DMS53 (cell line): ENCODE data around the gene NINJ1.
"Not testable (repeated sequence)": the region's sequence is repeated elsewhere in the genome, so short reads cannot be mapped to it uniquely, and the experiment has no call there.

Experiments used
- DNase-seq: peaks from one replicate; lab custom pipeline; 2025; lab: John Stamatoyannopoulos, UW

Gene NINJ1

DNA sequence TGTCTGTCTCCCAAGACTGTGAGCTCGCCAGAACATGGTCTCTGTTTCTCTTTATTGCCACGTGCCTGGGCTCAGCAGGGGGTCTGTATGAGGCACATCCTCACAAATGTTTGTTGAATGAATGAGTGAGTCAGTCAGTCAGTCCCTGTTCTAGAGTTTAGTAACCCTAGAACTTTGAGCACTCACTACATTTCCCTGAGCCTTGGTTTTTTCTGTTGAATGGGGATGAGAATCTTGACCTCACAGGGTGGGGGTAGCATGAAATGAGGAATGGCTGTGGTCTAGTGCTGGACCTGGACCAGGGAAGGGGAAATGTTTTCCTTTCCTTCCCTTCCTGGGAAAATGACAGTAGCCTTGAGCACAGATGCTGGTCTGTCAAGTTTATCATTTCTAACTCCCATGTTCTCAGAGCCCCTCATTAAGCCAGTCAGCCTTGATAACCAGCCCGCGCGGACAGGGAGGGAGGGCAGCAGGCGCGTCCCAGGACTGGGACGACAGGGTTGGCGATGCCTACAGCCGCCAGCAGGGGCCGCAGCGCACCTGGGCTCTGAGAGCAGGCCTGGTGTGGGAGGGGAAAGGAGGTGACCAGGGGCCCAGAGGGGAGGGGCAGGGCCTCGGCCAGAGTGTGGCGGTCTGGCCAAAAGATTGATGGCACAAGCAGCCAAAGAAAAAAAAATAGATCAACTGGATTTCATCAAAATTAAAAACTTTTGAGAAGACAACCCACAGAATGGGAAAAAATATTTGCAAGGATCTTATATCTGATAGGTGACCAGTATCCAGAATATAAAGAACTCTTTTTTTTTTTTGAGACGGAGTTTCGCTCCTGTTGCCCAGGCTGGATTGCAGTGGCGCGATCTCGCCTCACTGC, 25.8 kb upstream of the NINJ1 start:
- DNase-seq: peak; percentile 86

DNA sequence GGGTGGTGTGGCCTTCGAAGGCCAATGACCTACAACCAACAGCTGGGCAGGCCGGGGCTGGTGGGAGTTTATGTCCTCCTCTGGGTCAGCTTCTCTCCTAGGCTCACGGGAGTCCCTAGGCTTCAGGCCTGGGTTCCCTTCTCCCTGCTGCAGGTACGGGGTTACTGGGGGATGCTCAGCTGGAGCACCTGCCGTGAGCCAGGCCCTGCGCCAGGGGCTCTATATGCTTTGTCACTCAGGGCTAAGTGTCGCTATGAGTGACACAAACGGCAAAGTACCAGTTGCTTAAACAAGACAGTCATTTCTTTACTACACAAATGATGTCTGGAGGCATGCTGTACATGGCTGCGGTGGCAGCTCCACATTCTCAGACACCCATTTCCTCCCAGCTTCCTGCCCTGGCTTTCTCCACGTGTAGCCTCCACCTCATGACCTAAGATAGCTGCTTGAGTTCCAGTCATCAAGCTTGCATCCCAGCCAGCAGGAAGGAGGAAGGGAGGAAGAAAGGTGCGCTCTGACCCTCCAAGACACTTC, 22.5 kb upstream of the NINJ1 start:
- DNase-seq: no peak

DNA sequence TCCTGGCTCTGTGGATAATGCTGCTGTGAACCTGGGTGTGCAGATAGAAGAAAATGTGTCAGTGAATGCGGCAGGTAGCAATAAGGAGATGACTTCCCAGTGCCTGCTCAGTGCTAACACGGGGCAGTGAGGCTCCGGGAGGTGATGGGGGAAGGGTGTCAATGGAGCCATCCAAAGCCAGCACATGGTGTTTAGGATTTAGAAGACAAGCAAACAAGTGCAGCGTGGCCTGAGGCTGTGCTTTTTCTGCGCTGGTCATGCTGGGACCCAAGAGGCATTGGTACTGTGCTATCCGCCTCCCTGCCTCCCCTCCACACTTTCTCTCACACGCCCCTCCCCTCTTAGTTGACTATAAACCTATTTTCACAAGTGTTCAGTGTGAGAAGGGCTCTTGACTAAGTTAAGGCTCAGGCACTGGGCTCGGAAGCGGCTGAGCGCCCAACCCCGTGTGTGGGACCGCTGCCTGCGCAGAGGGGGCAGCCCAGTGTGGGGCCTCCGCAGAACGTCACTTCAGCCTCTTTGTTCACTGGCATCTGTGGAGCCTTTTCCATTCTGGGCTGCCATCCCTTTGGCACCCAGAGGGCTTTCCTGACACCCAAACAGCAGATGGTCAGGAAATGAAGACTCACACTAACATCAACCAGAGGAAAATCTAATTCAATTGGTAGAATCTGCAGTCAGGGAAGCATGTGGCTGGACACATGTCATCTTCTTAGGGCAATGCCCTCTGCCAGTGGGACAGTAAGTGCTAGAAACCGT, 21.8 kb upstream of the NINJ1 start:
- no peak for DNase-seq

DNA sequence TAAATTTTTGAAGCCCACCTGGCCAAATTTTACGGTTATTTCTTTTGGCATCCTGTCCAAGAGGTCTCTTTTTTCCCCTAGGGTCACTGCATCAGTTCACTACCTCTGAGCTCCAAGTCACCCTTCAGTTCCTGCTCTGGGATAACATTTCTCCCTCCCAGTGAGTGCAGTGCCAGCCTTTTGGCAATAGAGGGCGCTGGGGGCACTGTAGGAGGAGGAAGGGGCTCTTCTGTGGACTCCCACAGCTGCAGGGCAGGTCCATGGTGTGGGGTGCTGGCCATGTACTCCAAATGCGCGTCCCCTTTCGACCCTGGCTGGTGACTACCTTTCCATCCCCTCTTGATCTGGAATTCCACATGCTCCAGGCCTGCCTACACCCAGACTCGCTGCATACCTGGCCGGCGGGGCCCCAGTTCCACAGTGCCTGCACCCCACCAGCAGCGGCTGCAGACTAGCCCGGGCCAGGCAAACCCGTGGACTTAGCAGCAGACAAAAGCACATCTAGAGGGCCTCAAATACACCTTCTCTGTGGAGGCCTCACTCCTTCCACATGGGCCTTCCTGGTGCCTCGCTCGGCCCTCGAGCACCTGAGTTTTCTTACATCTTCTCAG, 20.3 kb upstream of the NINJ1 start:
- DNase-seq: peak; percentile 62

DNA sequence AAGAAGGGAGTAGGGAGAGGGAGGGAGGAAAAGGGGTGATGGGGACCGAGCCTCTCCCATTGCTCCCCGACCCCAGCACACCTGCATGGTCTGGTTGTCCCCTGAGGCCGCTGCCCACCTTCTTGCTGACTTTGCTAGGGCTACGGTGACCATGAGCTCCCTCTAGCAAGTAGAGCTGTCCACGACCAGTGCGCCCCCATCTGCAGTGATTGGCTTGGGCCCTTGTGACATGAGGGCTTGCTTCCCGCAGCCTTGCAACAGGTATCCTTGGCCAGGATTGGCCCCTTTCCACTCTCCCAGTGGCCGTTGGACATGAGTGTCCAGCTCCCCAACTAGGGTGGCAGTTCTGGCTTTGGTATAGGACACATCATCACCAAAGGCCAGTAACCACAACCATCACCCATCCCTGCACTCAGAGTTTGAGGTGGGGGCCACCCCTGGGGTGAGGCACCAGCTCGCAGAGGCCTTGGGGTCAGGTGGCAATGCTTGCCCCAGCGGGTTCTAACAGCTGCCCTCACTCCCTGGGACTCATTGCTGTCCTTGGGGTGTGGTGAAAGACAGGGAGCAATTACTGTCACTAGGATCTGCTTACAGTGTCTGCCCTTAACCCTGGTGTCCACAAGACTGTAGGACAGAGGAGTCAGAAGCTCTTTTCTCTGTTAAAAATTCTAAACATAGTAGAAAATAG, 17.2 kb upstream of the NINJ1 start:
- no peak for DNase-seq

DNA sequence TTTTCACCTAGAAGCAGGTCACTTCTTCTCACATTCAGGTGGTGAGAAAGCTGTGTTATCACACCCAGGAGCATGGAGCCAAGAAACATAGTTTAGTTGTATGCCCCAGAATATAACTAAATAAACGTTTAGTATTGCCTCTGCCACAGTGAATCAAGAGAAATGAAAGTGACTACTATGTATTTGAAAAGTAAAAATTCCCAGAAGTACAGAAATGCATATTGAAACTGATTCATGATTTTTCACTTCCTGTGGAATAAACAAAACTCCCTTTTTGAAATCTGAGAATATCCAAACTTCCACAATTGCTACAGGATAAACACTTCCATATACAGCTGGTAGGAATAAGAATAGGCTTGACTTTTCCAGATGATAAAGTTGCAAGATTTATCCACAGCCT, 15.3 kb upstream of the NINJ1 start:
- DNase-seq: no peak

DNA sequence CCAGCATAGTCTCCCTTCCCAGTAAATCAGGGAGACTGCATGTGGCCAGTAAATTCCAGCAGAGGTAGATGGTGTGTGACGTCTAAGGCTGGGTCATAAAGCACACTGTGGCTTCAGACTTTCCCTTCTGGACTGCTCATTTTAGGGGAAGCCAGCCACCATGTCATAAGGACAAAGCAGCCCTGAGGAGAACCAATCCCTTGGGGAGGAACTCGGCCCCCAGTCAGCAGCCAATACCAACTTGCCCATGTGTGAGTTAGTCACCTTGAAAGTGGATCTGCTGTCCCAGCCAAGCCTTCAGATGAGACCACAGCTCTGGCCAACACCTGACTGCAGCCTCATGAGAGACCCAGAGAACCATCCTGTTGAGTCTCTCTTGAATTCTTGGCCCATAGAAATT, 14.7 kb upstream of the NINJ1 start:
- DNase-seq: no peak

DNA sequence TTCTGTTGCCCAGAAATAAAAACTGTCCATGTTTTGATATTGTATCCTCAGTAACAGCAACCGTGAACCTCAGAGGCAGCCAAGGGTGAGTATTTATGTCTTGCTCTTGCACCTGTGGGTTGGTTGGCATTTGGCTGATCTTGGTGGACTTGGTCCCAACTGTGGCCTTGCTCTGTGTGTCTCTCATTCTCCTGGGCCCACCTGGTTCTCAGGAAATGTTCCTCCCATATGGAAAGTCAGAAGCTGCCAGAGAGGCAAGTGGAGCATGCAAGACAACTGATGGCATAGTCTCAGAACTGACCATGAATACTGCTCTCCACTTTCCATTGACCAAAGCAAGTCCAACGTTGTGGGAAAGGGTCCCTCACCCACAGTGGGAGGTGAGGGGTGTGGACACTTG, 13.6 kb upstream of the NINJ1 start:
- no peak for DNase-seq

DNA sequence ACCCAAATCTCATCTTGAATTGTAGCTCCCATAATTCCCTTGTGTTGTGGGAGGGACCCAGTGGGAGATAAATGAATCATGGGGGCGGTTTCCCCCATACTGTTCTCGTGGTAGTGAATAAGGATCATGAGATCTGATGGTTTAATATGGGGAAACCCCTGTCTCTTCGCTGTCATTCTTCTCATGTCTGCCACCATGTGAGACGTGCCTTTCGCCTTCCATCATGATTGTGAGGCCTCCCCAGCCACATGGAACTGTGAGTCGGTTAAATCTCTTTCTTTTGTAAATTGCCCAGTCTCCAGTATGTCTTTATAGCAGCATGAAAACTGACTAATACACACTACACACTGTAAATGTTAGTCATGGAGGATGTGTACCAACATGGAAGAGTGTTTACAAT, 12.6 kb upstream of the NINJ1 start:
- DNase-seq: not testable (repeated sequence)

DNA sequence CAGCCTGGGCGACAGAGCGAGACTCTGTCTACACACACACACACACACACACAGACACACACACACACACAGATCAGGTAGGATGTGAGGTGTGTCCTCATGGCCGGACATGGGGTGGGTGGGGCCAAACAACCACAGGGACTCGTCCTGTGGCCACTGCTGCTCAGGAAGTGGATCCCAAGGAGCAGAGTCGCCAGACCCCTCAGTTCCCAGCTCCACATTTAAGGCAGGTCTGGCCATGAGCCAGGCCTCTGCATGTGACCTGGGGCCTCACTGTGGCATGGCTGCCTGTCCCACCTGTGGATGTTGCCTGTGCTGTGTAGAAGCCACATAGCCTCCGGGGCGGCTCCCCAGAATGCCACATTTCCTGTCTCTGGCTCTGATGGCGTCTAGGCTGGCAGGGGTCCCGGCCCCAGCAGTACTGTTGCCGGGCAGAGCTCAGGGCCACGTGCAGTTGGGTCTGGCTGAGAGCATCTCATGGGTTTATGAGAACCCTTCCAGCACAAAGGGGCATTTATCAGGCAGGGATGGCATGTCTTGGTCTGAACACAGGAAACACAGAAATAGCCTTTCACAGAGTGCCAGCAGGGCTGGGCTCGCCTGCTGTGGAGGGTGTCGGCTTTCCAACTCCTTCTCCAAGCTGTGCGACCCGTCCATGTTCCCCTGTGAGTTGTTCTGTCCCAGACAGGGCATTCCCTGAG, 9.9 kb upstream of the NINJ1 start:
- no peak for DNase-seq

DNA sequence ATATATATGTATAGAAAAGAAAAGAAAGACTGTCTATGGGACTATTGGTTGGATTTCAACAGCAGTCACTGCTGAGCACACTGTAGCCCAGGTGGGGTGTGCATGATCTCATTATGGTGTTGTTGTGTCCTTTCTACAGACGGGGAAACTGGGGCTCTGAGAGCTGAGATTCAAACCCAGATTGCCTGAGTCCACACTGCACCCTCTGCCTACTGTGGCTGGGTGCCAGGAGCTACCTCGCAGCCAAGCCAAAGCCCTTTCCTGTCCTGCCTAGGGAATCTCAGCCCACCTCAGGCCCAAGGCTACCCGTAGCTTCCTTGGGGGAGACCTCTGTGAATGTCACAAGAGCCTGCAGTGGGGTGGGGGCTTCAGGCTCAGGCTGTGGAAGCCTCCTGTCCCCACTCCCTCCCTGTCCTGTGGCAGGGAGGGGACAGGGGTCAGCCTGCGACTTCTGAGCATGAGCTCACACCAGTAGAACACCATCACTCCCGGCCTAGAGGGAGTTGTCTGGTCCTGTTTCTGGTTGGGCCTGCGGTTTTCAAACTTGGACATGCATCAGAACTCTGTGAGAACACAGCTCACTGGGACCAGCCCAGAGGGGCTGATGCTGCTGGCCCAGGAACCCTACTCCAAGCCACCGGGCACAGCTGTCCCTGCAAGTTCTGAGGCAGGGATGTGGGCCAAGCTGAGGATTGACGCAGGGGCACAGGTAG, 7.9 kb upstream of the NINJ1 start:
- DNase-seq: no peak

DNA sequence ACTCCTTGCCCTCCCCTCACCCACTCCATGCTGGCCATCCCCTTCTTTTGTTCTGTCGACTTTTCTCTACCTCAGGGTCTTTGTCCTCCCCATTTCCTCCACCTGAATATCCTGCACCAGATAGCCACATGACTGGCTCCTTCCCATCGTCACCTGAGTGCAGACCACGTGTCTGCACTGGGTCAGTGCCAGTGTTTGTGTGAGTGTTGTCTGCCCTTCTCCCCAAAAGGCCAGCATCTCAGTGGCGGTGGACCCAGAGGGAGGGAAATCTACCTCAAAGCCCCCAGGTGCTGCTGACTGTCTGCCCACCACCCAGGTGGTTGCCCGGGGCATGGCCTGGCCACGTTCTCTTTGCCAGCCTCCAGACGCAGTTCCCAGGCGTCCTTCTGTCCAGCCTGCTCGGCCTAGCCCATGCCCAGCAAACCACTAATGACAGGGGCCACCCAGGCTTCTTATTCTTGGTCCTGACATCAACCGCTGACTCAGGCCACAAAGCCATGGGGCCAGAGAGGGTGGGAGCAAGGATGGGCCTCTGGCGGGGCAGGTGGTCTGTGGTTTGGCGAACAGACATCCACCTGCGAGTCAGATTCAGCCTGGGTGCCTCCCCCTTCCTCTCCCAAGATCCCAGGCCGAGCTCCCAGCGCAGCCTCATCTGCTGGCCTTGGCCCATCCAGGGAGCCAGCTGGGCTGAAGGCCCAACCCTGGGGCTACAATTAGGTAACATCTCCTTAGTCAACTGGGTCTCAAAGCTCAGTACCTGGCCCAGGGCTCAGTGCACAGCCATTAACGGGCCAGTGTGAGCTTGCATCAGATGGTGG, 5.5 kb upstream of the NINJ1 start:
- no peak for DNase-seq

DNA sequence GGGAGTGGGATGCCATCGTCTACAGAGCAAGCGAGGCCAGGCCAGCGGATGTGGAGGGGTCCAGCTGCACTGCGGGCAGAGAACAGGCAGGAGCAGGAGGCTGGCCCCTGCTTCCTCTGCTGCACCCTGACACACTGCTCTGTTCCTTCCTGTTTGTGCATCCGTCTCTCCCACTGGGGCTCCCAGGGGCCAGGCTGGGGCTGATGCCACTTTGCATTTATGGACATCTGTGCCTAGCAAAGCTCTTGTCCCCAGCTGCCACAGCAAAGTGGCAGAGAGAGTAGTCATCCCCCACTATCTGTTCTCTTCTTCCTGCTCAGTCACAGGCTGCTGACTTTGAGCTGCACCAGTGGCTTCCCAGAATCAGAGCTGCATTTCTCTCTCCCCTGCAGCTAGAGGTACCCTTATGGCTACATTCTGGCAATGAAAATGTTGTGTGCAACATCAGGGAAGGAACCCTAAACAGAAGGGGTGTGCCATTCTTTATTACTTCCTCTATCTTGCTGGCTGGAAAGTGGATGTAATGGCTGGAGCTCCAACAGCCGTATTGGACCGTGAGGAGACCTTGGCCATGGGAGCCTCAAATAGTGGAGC, 4.2 kb upstream of the NINJ1 start:
- DNase-seq: no peak

DNA sequence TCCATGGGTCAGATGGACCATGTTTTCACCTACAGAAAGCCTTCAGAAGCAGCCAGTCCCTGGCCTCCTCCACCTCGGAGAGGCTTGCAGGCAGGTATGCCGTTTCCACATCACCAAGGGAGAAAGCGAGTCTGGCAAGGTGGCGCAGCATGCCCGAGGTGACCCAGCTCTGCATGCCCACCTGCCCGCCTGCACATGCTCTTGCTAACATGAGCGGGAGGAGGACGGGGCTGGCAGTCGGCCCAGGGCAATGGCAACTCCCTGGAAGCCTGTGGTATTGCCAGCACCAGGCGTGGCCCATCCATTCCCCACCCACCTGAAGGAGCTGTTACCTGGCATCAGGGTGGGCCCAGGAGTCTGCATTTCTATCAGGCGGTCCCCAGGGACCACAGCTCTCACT, 3.3 kb upstream of the NINJ1 start:
- DNase-seq: no peak

DNA sequence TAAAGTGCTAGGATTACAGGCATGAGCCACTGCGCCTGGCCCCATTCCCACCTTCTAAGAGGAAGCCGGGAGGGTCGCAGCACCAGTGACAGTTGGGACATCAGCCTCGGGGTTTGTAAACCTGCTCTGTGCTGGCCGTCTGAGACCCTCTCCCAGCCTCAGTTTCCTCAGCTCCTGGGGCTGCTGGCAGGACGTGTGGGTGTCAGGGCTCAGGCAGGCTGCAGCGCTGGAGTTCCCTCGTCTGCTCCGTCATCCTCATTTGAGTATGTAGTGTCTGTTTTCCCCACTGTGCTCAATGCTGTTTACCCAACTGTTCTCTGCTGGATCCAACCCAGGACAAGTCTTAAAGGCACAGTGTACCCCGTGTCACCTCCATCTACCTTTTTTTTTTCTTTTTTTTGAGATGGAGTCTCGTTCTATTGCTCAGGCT, 2.0 kb upstream of the NINJ1 start:
- peak; percentile 63 for DNase-seq

DNA sequence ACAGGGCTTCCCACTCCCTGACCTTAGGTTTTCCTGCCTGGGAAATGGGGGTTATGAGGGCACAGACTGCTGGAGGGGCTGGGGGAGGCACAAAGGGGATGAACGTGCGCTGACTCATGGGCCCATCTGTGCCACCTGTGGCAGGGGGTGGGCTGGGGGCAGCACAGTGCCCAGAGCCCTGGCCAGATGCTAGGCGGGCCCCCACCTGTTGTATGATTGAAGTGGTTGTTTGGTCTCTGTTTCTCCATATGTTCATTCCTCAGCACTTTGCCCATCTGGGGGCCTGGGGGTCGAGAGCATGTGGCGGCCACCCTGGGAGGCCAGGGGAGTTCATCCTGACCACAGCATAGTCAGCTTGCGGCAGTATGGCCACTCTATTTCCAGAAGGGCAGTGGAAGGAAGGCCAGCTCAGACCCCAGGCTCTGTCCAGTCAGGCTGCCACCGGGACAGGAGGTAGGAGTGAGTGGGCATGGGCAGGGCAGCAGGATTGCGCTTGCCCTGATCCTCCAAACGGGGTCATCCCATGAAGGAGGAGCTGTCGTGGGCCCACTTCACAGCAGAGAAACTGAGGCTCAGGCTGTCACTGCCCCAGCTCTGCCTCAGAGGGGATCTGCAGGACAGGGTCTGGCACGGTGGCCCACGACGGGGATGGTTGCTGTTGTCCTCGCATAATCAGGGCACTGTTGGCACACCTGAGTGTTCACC, 841 bp upstream of the NINJ1 start:
- DNase-seq: no peak

DNA sequence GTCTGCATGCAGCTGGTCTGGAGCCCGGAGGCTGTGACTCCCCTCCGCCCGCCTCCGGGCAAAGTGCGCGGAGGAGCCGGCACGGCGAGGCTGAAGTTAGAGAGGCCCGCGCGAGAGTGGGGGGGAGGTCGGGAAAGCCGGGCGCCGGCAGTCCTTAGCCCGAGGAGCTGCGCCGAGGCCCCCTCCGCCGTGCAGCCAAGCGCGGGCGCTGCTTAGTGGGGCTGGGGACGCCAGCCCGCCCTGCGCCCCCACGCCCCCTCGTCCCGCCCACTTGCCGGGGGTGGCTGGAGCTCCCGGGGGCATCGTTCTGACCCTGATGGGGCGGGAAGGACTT, 403 bp downstream of the NINJ1 start:
- peak; percentile 82 for DNase-seq

DNA sequence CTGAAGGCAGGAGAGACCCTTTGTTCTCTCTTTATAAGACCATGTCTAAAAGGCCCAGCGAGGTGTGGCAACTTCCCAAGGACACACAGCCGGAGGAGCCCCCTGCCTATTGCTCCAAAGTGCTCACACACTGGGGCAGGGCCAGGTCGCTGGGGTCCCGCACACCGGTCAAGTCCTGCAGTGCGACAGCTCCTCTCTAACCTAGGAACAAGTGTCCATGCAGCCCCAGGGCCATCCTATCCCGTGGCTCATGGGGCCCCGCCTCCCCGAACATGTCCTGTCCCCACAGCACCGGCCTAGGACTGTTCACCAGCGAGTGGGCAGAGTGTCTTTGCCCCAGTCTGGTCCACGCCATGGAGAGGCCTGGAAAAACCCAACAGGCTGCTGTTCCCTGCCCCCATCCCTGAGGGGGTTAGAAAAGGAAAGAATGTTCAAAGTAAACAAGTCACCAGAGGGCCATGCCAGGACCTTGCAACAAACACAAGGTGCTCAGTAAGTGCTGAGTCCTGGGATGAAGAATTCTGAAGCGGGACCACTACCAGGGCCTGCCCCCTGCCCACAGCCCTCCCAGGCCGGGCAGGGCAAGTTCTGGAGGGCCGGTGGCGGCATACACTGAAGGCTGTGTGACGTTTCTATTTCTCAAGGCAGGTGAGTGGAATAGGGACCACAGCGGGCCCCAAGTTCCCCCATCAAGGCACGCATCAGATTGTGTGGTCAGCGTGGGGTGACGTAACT, 938 bp downstream of the NINJ1 start:
- peak; percentile 40 for DNase-seq
